ENCODE data around the gene HNRNPC. TPM values are rescaled to one million over a fixed set of nuclear protein-coding genes. Genes with fewer than 3 reads are reported as not detected.

The HNRNPC gene
- total RNA-seq, 1 experiment from 2014 or later = 1,062 TPM

GRCh38 chr14:21231020-21231652, 38.1 kb downstream of the HNRNPC start:
- H3K4me2 ChIP-seq (ENCODE audit: insufficient read depth, insufficient read length, low read length) = no peak overlapping the region
- H3K79me2 ChIP-seq (ENCODE audit: insufficient read depth, low read length) = peaks cover 48% of the 10 kb centered on the region; the same call in 1 of the 2 replicates
- no peak overlapping the region for H2BK12ac ChIP-seq (ENCODE audit: insufficient read length, low read depth, low read length)
- H4K91ac ChIP-seq (ENCODE audit: insufficient read length, low read depth, low read length) = no peak overlapping the region
- H2AFZ ChIP-seq (ENCODE audit: low read length) = no peak overlapping the region
- peaks cover 25 to 29% of the 10 kb centered on the region in 2 experiments for H3K4me1 Mint-ChIP-seq
- H2BK15ac ChIP-seq (ENCODE audit: low read depth, low read length) = no peak overlapping the region
- peaks cover 66 to 96% (median 87%) of the 10 kb centered on the region in 3 experiments for H3K36me3 Mint-ChIP-seq (ENCODE audit: insufficient read depth in 1 of 3, low read depth in 3 of 3)
- TF ChIP-seq CTCF (conservative IDR thresholded peaks at IDR 0.05) = no peak
- no peaks in the 10 kb centered on the region for H3K4me1 ChIP-seq (ENCODE audit: insufficient read depth, low read length)
- H3K4ac ChIP-seq (ENCODE audit: low read depth, low read length) = no peak overlapping the region
- no peaks in the 10 kb centered on the region for H3K27me3 ChIP-seq (ENCODE audit: insufficient read depth, low read length)
- no peak overlapping the region for H3K27ac ChIP-seq (ENCODE audit: insufficient read length, low read depth, low read length)
- no peak overlapping the region for H2BK5ac ChIP-seq (ENCODE audit: insufficient read length, low read length)
- no peak overlapping the region for H4K8ac ChIP-seq (replicated peaks; ENCODE audit: insufficient read length, low read depth, low read length)
- peak overlapping the region in 2 of 3 experiments; percentile 9 to 52; a peak in 2 of 7 replicates for H3K27ac Mint-ChIP-seq
- no peaks in the 10 kb centered on the region for H3K9me3 Mint-ChIP-seq
- H2BK120ac ChIP-seq (ENCODE audit: low read depth, low read length, poor library complexity, severe bottlenecking) = no peak overlapping the region
- no CpG with 5 or more reads among the region's 14 CpGs for WGBS (ENCODE audit: extremely low coverage, insufficient read length, low lambda C conversion rate)
- no peak overlapping the region for H2BK20ac ChIP-seq (ENCODE audit: low read depth, low read length, poor library complexity, severe bottlenecking)
- H3T11ph ChIP-seq (ENCODE audit: low read length) = no peak overlapping the region
- no peaks in the 10 kb centered on the region for H3K9me3 ChIP-seq (ENCODE audit: control insufficient read depth, low read depth, low read length)
- H4K5ac ChIP-seq (ENCODE audit: insufficient read length, low read depth, low read length) = no peak overlapping the region
- H3K56ac ChIP-seq (ENCODE audit: insufficient read length, low read depth, low read length) = no peak overlapping the region
- no peak overlapping the region for H3K4me3 Mint-ChIP-seq
- H3K18ac ChIP-seq (ENCODE audit: insufficient read length, low read depth, low read length) = no peak overlapping the region
- no peaks in the 10 kb centered on the region for H4K20me1 ChIP-seq (ENCODE audit: control insufficient read depth, insufficient read depth, insufficient read length)
- no peak overlapping the region for H3K9ac ChIP-seq (ENCODE audit: extremely low read depth, insufficient read length, low read length)
- H3K27me3 Mint-ChIP-seq (ENCODE audit: low read depth) = no peaks in the 10 kb centered on the region; the same call in 1 of the 2 replicates
- no peak overlapping the region for H3K23ac ChIP-seq (ENCODE audit: insufficient read length, low read depth, low read length)
- H3K79me1 ChIP-seq (ENCODE audit: insufficient read depth, low read depth, low read length, poor library complexity, severe bottlenecking) = peaks cover 3% of the 10 kb centered on the region
- no peak overlapping the region for H3K14ac ChIP-seq (ENCODE audit: insufficient read depth, low read length)
- H3K23me2 ChIP-seq (ENCODE audit: insufficient read length, low read depth, low read length, poor library complexity, severe bottlenecking) = no peaks in the 10 kb centered on the region
- no peak overlapping the region for H2AK5ac ChIP-seq (ENCODE audit: insufficient read length, low read length)
- no peak for DNase-seq

All from H9 (cell line).